ENCODE results near the gene GSN. TPM values are rescaled to one million over a fixed set of nuclear protein-coding genes. Genes with fewer than 3 reads are reported as not detected.
A peak's percentile ranks its signal among the peaks of the same experiment; 100 is the strongest.

GSN gene
- total and polyA plus RNA-seq, 10 of the 15 experiments (the other 5 are each of a cell fraction or from before 2014, with no cell fraction given), result 0.66 to 9.2 (median 6.2) TPM

- TF ChIP-seq, protein P1, sequence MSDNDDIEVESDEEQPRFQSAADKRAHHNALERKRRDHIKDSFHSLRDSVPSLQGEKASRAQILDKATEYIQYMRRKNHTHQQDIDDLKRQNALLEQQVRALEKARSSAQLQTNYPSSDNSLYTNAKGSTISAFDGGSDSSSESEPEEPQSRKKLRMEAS (IDR thresholded peaks at IDR 0.05; ENCODE audit: low read depth, low read length), result no peak
Observed at GRCh38 chr9:121319383-121319780, 51.4 kb downstream of the GSN start (continued).

GRCh38 chr9:121321016-121321503 lies 53.1 kb downstream of the GSN start:
- no peak overlapping the region for H3K9ac ChIP-seq (ENCODE audit: control insufficient read depth, insufficient read depth, low read length)
- in situ Hi-C loops (cut with MboI) (no loop called here), intact Hi-C loops (cut with micrococcal nuclease; ENCODE audit: unreplicated experiment) (no loop called here)
- ChIA-PET POLR2A (interaction anchor here (0.7 kb wide), 1 partner anchor 52 kb away, joined by 3 read pairs; no protein-coding TSS in a partner anchor), CTCF (interaction anchor here (0.6 to 10.7 kb wide), 26 partner anchors 14 to 177 kb away, joined by 3 to 318 read pairs (median 9); no protein-coding TSS in a partner anchor), SMC1A (ENCODE audit: uncharacterized antibody, unreplicated experiment) (interaction anchor here (0.7 to 9.5 kb wide), 20 partner anchors 9 to 340 kb away, joined by 3 to 147 read pairs (median 5); no protein-coding TSS in a partner anchor), RAD21 (ENCODE audit: unreplicated experiment) (interaction anchor here (1.2 to 6.0 kb wide), 9 partner anchors 52 to 335 kb away, joined by 3 to 106 read pairs (median 6); no protein-coding TSS in a partner anchor)
- H4K20me1 ChIP-seq (ENCODE audit: control insufficient read depth, insufficient read depth), result no peaks in the 10 kb centered on the region
- no peak overlapping the region for H2AFZ ChIP-seq (ENCODE audit: control insufficient read depth, low read depth, low read length)
- H3K4me1 ChIP-seq (ENCODE audit: control insufficient read depth, insufficient read depth, low read length), result peaks cover 9% of the 10 kb centered on the region
- ATAC-seq (no peak), FAIRE-seq (no peak), DNase-seq (ENCODE audit: low read depth, low spot score) (no peak)
- H3K36me3 ChIP-seq (ENCODE audit: control insufficient read depth in 2 of 2, insufficient read depth in 2 of 2, low read length in 1 of 2), result no peaks in the 10 kb centered on the region; a peak in 2 of 4 replicates
- BruUV-seq (replicated peaks), result no TSS peak
- TF ChIP-seq RUNX3 (IDR thresholded peaks at IDR 0.05; ENCODE audit: low read length) (peak; percentile 76), MTA3 (IDR thresholded peaks at IDR 0.05; ENCODE audit: borderline replicate concordance, low read length) (no peak), EED (IDR thresholded peaks at IDR 0.05; ENCODE audit: low read depth) (no peak), NBN (IDR thresholded peaks at IDR 0.05) (no peak)
- H3K27me3 ChIP-seq (replicated peaks in 1 of 2; ENCODE audit: control insufficient read depth in 2 of 2, insufficient read depth in 2 of 2, low read length in 1 of 2), result no peaks in the 10 kb centered on the region
- no peak overlapping the region for H3K27ac ChIP-seq (ENCODE audit: control insufficient read depth, insufficient read depth)
- WGBS (ENCODE audit: insufficient coverage, insufficient replicate concordance, low lambda C conversion rate, missing lambda C conversion rate), result 79% methylated on average over 10 of the region's 10 CpGs
- no peaks in the 10 kb centered on the region for H3K79me2 ChIP-seq (ENCODE audit: control insufficient read depth, insufficient read depth, low read length)
- no peak overlapping the region for H3K4me2 ChIP-seq (ENCODE audit: control insufficient read depth, insufficient read depth)
- H3K4me3 ChIP-seq, result no peak overlapping the region
- H3K9me3 ChIP-seq (replicated peaks; ENCODE audit: control insufficient read depth, insufficient read depth, low read length), result no peaks in the 10 kb centered on the region
